GM18499 (cell line): ENCODE measurements around the gene P2RY2.
"Not testable (repeated sequence)": the region's sequence is repeated elsewhere in the genome, so short reads cannot be mapped to it uniquely, and the experiment has no call there.

ENCODE experiments used
- ATAC-seq: cut with Tn5 transposase; IDR thresholded peaks from one replicate; pipeline ENCODE4 v1.9.1; 2021; ENCODE audit warnings: moderate number of reproducible peaks; ENCODE audit not compliant: insufficient read depth, unreplicated experiment

Gene P2RY2

DNA sequence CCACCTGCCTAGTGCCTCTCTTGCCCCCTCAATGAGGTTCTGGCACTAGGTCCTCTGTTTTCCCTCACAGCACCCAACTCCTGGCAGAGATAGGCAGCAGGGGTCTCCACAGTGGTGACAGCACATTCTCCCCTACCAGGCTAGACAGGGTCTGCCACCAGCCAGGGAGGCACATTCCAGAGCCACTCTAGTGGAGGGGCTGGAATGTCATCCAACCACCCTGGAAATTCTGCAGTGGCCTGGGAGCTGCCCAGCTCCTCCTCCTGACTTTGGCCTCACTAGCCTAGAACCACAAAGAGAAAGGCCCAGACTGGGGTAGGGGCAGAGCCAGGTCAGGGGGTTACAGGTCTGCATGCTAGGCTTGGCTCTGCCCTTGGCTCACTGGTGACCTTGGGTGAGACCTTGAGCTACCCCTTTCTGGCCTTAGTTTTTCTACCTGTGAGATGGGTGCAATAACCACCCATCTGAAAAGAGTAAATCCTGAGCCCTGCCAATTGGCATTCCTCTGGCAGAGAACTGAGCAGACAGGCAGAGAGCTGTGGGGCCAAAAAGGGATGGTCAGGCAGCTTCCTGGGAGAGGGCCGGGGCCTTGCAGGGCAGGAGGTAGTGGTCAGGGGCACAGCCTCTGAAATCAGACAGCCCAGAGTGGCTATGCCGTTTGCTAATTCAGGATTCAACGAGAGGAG is 7.1 kb downstream of the P2RY2 start:
- no peak for ATAC-seq

DNA sequence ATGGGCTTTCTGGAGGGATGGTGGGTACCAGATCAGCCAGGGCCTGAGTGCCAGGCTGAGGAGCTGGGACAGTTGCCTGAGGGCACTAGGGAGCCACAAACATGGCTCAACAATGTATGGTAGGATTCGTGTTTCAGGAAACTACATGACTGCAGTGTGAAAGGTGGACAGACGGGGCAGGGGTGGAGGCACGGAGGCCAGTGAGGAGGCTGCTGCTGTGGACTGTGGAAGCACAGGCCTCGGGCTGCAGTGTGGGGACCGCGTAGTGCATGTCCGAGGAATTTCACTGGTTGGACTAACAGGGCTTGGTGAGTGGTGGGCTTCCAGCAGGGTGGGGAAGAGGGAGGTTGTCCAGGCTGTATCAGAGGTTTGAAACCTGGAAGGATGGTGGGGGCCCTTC is 7.8 kb downstream of the P2RY2 start:
- no peak for ATAC-seq

DNA sequence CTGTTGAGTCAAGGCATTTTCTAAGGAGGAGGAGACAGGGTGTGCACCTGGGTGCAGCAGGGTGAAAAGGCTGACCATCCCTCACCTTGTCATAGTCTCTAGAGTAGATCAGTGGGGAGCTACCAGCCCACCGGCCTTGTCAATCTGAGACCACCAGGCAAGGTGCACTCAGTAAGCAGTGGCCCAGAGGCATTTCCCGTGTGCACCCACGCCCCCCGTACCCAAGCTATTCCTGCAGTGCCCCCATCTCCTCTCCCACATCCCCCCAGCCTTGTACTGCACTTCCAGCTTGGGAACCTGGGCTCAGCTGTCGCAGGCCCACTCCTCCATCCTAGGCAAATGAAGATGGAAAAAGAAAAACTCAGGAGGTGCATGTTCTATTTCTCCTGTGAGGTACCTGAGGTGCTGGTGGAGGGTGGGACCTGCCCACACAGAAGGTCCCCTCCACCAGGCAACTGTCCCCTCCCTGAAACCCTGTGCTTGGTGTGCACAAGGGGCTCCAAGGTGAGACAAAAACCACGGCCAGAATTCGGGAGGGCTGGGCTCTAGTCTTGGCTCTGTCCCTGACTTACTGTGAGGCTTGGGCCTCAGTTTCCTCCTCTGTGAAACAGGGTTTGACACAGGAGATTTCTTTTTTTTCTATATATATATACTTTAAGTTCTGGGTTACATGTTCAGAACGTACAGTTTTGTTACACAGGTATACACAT is 8.4 kb downstream of the P2RY2 start:
- ATAC-seq: no peak

GRCh38 chr11:73227571-73228211 is 9.6 kb downstream of the P2RY2 start:
- no peak for ATAC-seq

DNA sequence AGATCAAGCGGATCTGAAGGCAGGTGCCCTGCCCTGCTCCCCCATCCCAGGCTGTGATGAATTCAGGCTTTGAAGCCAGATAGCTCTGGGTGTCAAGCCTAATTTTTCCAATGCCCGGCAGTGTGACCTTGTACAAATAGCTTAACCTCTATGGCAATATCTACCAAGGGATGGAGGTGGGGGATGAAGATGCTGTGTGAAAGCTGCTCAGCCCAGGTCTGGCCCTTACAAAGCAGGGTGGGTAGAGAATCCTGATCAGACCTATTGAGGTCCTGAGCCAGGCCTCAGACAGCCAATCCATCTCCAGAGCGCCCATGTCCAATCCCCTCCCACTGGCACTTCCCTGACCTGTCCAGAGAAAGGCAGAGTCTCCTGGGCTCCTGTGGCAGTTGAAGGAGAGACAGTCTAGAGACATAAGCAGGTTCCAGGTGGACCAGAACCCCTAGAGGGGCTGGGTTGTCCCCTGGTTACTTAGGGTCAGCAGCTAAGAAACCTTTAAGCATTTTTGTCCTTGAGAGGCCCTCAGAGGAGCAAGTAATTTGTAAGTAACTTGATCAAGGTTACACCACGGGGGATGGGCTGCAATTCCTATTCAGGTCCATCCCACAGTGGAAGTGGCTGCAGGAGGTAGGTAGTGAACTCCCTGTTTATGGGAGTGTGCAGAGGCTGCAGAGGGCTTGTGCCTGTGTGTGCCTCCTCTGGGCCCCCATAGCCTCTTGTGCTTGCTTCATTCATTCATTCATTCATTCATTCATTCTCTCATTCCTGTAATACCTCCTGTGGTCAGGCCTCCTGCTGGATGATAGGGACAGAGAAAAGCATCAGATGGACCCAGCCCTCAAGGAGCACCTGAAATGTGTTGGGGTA is 10.4 kb downstream of the P2RY2 start:
- no peak for ATAC-seq

DNA sequence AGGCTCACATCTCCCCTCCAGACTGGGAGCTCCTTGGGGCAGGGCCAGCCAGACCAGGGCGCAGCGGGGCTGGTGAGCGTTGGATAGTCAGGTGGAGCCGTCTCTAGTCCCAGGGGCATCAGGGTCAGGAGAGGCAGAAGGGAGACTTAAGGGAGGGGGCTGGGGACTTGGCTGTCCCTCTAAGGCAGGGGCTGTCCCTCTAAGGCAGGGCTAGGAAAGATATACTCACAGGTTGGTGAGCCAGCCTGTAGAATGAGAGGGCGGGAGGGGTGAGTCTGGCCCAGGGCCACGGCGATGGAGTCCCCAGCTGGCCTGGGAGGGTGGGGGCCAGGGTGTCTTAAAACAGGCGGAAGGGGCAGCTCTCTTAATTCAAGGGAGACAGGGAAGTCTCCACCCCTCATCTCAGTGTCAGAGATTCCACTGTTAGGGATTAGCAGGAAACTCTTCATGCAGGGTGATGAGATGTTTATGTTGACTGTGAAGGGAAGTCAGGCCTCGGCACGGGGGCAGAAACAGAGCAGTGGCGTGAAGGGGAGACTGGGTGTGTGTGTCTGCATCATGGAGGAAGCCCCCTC is 11.3 kb downstream of the P2RY2 start:
- ATAC-seq: no peak

DNA sequence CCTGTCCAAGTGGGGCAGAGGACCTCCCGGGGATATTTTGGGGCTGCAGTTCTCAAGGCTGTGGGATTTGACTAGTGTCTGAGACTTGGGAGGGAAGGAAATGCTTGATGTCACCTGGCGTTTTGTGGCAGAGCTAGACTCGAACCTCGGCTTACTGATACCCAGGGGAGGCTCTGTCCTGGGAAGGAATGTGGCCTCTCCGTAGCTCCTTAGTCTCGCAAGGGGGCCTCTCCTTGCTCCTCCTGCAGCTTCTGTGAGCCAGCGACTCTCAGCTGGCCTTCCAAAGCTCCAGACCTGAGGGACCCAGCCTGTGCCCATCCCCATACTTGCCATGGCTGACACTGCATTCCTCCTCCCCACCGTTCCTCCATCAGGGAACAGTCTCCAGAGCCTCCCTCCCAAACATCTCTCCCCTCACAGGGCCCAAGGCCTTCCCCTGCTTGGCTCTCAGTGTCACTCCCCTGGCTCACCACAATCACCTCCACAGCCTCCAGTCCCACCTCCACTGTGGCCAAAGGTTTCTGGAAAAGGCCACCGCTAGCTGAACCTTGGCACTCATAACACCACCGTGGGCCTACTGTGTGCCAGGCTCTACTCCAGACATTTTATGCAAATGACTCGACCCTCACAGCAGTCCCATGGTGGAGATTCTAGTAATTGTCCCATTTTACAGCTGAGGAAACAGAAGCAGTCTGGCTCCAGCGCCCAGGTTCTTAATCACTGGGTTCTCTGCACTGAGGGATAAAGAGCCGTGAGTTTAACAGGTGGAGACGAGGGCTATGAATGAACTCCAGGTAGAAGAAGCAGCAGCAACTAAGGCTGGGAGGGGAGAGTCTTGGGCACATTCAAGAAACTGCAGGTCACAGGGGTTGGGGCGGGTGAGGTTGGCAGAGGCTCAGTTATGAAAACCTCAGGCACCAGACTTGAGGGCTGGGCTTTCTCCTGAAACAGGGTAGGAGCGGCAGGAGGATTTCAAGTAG is 12.1 kb downstream of the P2RY2 start:
- ATAC-seq: no peak

DNA sequence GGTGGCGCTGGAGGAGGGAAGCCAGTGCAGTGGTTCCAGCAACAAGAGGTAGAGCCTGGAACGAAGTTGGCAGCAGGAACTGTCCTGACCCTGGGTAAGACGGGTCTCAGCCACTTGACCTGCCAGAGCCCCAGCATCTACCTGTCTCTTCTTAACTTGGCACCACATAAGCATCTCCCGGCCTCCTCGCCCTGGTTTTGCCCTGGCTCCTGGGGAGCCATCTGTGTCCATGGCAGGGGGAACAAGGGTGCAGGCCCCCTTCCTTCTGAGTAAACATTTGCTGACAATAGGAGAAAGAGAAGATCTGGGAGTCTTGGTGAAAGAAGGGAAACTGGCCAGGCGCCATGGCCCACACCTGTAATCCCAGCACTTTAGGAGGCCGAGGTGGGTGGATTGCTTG is 12.8 kb downstream of the P2RY2 start:
- no peak for ATAC-seq

- ATAC-seq: not testable (repeated sequence)
Observed at GRCh38 chr11:73232487-73232886, 14.4 kb downstream of the P2RY2 start.

DNA sequence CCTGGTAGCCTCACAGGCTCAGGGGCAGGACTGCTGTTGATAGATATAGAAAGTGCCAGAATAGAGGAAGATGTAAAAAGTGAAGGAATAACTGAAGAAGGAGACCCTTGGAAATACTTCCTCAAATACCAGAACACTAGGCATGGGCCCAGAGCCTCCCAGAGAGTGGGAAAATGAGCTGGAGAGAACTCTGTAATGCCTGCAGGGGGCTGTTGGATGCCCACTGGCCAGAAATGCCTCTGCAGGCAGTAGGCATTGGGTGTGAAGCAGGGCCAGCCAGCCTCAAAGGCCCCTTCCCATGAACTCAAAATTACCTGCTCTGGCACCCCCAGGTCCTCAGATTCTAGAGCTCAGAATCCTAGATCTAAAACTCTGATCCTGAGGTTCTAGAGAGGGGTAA is 15.1 kb downstream of the P2RY2 start:
- ATAC-seq: no peak

- ATAC-seq: no peak
Observed at GRCh38 chr11:73233692-73234470, 15.8 kb downstream of the P2RY2 start.

DNA sequence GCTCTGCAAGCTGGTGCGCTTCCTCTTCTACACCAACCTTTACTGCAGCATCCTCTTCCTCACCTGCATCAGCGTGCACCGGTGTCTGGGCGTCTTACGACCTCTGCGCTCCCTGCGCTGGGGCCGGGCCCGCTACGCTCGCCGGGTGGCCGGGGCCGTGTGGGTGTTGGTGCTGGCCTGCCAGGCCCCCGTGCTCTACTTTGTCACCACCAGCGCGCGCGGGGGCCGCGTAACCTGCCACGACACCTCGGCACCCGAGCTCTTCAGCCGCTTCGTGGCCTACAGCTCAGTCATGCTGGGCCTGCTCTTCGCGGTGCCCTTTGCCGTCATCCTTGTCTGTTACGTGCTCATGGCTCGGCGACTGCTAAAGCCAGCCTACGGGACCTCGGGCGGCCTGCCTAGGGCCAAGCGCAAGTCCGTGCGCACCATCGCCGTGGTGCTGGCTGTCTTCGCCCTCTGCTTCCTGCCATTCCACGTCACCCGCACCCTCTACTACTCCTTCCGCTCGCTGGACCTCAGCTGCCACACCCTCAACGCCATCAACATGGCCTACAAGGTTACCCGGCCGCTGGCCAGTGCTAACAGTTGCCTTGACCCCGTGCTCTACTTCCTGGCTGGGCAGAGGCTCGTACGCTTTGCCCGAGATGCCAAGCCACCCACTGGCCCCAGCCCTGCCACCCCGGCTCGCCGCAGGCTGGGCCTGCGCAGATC is 16.5 kb downstream of the P2RY2 start:
- no peak for ATAC-seq

GRCh38 chr11:73235236-73235786 is 17.2 kb downstream of the P2RY2 start:
- ATAC-seq: no peak

- no peak for ATAC-seq
Observed at GRCh38 chr11:73236205-73236765, 18.2 kb downstream of the P2RY2 start.

DNA sequence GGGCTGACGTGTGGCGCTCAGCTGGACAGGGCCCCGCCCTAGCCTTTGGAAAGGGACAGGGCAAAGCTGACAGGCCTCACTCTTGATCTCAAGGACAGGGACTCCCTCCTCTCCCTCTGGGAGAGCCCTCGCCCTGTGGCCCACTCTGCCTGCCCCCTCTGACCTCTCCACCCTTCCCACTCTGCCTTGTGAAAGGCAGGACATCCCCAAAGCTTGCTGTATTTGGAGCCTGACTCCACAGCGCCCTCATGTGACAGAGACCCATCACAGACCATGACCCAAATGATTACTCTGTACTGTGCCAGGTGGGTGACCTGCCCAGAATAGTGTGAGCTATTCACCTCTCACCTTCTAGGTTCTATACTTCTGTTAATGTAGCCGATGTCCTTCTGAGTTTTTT is 18.8 kb downstream of the P2RY2 start:
- ATAC-seq: no peak

DNA sequence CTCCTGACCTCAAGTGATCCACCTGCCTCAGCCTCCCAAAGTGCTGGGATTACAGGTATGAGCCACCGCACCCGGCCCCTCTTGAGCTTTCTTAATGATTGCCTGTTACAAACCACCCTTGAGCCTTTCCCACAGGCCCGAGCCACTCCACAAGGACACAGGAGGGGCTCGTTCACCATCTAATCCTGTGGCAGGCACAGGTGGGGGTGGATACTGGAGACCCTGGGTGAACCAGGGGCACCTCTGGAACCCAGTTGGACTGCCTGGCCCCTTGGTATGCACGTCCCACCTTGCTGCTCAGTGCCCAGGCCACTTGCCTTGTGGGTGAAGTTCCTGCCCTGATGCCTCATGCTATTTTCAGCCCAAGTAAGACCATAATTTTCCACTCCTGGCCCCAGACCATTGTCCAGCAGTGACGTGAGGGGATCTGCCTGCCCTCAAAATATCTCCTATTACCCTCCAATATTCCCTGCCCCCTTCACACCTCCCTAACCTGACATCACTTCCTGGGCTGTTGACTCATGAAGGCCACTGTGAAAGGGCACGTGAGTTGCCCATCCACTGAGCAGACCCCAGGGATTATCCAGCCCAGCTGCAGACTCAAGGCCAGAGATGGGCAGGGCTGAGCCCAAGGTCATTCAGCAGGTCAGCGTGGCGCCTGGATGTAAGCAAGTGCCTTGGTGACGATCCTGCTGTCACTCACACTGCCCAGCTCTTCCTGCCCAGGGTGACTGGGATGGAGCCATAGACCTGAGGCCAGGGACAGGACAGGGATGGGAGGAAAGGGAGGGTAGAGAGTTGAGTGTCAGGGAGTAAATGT is 19.6 kb downstream of the P2RY2 start:
- ATAC-seq: no peak
